LNCAP (cell line): ENCODE results near the gene ADK.

ENCODE experiments used
- CTCF ChIP-seq: fragments of 450-650 bp; IDR thresholded peaks from 2 replicates; pipeline ENCODE4 v1.5.1; 2017; ENCODE audit warnings: mild to moderate bottlenecking

Gene ADK

GRCh38 chr10:74365109-74365508, 214.1 kb downstream of the ADK start:
- TF ChIP-seq CTCF, result no peak

GRCh38 chr10:74371696-74372095, 220.7 kb downstream of the ADK start:
- TF ChIP-seq CTCF, result no peak

DNA sequence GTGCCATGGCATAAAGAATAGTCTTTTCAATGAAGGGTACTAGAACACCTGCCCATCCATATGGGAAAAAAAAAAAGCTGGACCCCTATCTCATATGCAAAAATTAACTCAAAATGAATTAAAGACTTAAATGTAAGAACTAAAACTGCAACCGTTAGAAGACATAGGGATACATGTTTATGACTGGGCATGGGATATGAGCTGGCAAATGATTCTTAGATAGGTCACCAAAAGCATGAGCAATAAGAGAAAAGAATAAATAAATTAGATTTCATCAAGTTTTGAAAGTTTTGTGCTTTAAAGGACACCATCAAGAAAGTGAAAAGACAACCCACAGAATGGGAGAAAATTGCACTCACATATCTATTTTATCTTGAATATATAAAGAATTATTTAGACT, 222.0 kb downstream of the ADK start:
- no peak for TF ChIP-seq CTCF

DNA sequence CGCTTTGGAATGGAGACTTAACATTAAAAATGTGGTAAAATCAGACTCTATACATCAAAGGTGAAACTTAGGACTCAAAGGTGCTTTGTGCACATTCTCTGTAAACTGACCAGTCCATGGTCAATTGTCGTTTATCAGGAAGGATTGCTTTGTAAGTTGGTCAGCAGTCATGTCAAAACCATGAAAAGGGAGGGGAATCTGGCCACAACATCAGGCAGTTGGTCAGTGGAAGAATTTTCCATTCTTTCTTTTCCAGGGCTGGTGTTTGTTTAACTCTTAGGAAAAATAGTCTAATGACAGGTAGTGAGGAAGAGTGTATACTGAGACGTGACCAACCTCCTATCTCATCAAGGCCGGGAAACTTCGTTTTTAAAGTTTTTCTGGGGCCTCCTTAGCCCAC, 226.5 kb downstream of the ADK start:
- TF ChIP-seq CTCF, result no peak

DNA sequence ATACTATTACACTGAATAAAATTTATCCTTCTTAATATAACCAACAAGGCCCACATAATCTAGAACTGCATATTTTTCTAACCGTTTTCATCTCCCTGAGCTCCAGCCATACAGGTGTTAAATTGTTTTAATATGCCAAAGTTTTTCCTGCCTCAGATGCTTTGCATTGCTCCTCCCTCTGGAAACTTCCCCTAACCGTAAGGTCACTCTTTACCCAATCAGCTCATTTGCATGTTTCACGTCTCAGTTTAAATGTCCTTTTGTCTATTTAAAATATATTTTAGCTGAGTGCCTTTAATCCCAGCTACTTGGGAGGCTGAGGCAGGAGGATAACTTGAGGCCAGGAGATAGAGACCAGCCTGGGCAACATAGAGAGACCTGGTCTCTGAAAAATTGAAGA, 228.5 kb downstream of the ADK start:
- TF ChIP-seq CTCF, result no peak

- no peak for TF ChIP-seq CTCF
Measured at GRCh38 chr10:74380795-74381194, 229.8 kb downstream of the ADK start.

- TF ChIP-seq CTCF, result no peak
Measured at GRCh38 chr10:74381291-74381853, 230.4 kb downstream of the ADK start.

DNA sequence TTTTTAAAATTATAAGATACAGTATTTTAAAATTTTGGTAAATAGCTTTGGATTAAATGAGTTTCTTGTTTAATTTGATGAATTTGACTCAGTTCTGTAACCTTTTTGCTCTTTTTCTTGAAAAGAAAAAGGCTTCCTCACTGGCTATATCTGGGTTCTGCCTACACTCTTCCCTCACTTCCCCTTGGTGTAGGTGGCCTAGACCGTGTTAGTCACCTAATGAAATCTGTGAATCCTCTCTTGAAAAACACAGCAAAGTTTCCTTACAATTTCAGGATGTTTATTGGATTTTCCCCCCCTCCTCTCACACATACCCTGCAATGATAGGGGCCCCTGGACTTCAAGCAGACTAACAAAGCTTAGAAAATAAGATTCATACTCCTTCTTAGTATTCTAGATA, 231.6 kb downstream of the ADK start:
- TF ChIP-seq CTCF, result no peak
